ENCODE data around the gene WNT11. TPM values are rescaled to one million over a fixed set of nuclear protein-coding genes. Genes with fewer than 3 reads are reported as not detected.

The WNT11 gene
- total RNA-seq, 6 experiments from 2014 or later = not detected

DNA sequence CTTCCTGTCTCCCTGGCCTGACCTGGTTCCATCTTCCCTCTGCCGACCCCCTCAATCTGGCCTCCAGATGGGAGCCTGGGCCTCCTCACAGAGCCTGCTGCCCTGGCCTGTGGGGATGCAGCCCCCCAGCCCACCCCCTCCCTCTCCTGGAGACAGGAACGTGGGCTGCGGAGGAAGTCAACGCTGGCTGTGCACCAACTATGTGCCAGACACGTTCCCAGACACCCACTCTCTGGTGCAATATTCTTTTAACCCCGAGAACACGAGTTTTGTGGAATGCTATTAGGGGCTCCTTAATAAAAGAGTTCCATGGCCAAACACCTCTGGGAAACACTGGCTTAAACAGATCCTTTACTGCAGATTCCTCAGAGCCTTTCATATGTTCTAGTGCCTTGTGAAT lies 15.9 kb downstream of the WNT11 start:
- Mint-ChIP-seq H3K36me3 (ENCODE audit: low read depth) (no peaks in the 10 kb centered on the region), H3K27me3 (ENCODE audit: insufficient read depth) (peaks cover 31% of the 10 kb centered on the region), H3K9me3 (no peaks in the 10 kb centered on the region), H3K27ac (no peak overlapping the region), H3K4me3 (no peak overlapping the region), H3K4me1 (ENCODE audit: low read depth) (peaks cover 14% of the 10 kb centered on the region)
- TF ChIP-seq, protein P1, sequence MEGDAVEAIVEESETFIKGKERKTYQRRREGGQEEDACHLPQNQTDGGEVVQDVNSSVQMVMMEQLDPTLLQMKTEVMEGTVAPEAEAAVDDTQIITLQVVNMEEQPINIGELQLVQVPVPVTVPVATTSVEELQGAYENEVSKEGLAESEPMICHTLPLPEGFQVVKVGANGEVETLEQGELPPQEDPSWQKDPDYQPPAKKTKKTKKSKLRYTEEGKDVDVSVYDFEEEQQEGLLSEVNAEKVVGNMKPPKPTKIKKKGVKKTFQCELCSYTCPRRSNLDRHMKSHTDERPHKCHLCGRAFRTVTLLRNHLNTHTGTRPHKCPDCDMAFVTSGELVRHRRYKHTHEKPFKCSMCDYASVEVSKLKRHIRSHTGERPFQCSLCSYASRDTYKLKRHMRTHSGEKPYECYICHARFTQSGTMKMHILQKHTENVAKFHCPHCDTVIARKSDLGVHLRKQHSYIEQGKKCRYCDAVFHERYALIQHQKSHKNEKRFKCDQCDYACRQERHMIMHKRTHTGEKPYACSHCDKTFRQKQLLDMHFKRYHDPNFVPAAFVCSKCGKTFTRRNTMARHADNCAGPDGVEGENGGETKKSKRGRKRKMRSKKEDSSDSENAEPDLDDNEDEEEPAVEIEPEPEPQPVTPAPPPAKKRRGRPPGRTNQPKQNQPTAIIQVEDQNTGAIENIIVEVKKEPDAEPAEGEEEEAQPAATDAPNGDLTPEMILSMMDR (IDR thresholded peaks at IDR 0.05) = no peak
- DNase-seq = no peak

DNA sequence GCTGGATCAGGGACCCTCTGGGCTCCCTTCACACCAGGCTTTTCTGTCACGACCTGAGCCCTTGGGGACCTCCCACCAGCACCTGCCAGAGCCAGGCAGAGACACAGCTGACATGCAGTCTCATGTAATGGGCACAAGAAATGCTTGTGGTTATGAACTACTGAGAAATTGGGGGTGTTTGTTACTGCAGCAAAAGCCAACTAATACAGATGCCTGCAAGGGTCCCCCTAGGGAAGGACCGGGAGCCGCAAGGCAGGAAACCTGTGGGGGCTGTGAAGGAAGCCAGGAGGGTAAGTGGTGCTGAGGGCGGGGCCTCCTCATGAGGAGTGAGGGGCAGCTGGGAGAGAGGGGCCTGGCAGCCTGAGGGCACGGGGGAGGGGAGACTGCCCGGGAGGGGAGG lies 16.6 kb downstream of the WNT11 start:
- Mint-ChIP-seq H3K36me3 (ENCODE audit: low read depth) (no peaks in the 10 kb centered on the region), H3K9me3 (no peaks in the 10 kb centered on the region), H3K4me3 (no peak overlapping the region), H3K27ac (no peak overlapping the region), H3K27me3 (ENCODE audit: insufficient read depth) (peaks cover 27% of the 10 kb centered on the region), H3K4me1 (ENCODE audit: low read depth) (peaks cover 21% of the 10 kb centered on the region)
- TF ChIP-seq, protein P1 (IDR thresholded peaks at IDR 0.05) = no peak
- no peak for DNase-seq

GRCh38 chr11:76188873-76189272 lies 17.4 kb downstream of the WNT11 start:
- TF ChIP-seq, protein P1 (IDR thresholded peaks at IDR 0.05) = no peak
- no peak overlapping the region for H3K4me3 Mint-ChIP-seq
- peaks cover 28% of the 10 kb centered on the region for H3K4me1 Mint-ChIP-seq (ENCODE audit: low read depth)
- H3K36me3 Mint-ChIP-seq (ENCODE audit: low read depth) = no peaks in the 10 kb centered on the region
- no peak overlapping the region for H3K27ac Mint-ChIP-seq
- no peaks in the 10 kb centered on the region for H3K9me3 Mint-ChIP-seq
- H3K27me3 Mint-ChIP-seq (ENCODE audit: insufficient read depth) = peaks cover 30% of the 10 kb centered on the region
- no peak for DNase-seq

GRCh38 chr11:76186776-76187279 lies 19.5 kb downstream of the WNT11 start:
- Mint-ChIP-seq H3K4me3 (no peak overlapping the region), H3K27me3 (ENCODE audit: insufficient read depth) (peaks cover 35% of the 10 kb centered on the region), H3K27ac (no peak overlapping the region), H3K36me3 (ENCODE audit: low read depth) (no peaks in the 10 kb centered on the region), H3K9me3 (no peaks in the 10 kb centered on the region), H3K4me1 (ENCODE audit: low read depth) (peaks cover 28% of the 10 kb centered on the region)
- TF ChIP-seq, protein P1 (IDR thresholded peaks at IDR 0.05) = no peak
- DNase-seq = no peak

- H3K36me3 Mint-ChIP-seq (ENCODE audit: low read depth) = no peaks in the 10 kb centered on the region
- TF ChIP-seq, protein P1 (IDR thresholded peaks at IDR 0.05) = no peak
- no peak for DNase-seq
- no peak overlapping the region for H3K27ac Mint-ChIP-seq
- H3K9me3 Mint-ChIP-seq = no peaks in the 10 kb centered on the region
- H3K27me3 Mint-ChIP-seq (ENCODE audit: insufficient read depth) = peaks cover 32% of the 10 kb centered on the region
- H3K4me1 Mint-ChIP-seq (ENCODE audit: low read depth) = peaks cover 28% of the 10 kb centered on the region
- H3K4me3 Mint-ChIP-seq = no peak overlapping the region
Measured at GRCh38 chr11:76185931-76186401, 20.3 kb downstream of the WNT11 start.

GRCh38 chr11:76185511-76185910 lies 20.8 kb downstream of the WNT11 start:
- H3K4me1 Mint-ChIP-seq (ENCODE audit: low read depth) = peaks cover 26% of the 10 kb centered on the region
- TF ChIP-seq, protein P1 (IDR thresholded peaks at IDR 0.05) = no peak
- H3K9me3 Mint-ChIP-seq = no peaks in the 10 kb centered on the region
- H3K36me3 Mint-ChIP-seq (ENCODE audit: low read depth) = no peaks in the 10 kb centered on the region
- no peak overlapping the region for H3K4me3 Mint-ChIP-seq
- no peak overlapping the region for H3K27ac Mint-ChIP-seq
- peaks cover 31% of the 10 kb centered on the region for H3K27me3 Mint-ChIP-seq (ENCODE audit: insufficient read depth)
- DNase-seq = no peak

Data from HFFc6 (cell line).